GM18868 (cell line): ENCODE measurements around the gene ABCA7.

Source experiments
- ATAC-seq: cut with Tn5 transposase; IDR thresholded peaks from one replicate; pipeline ENCODE4 v1.9.1; 2021; ENCODE audit warnings: mild to moderate bottlenecking, moderate library complexity; ENCODE audit not compliant: unreplicated experiment

ABCA7 gene

GRCh38 chr19:1053176-1054101 lies 13.5 kb downstream of the ABCA7 start:
- no peak for ATAC-seq

GRCh38 chr19:1054102-1055027 lies 14.5 kb downstream of the ABCA7 start:
- ATAC-seq = no peak

GRCh38 chr19:1055028-1055425 lies 15.1 kb downstream of the ABCA7 start:
- ATAC-seq = no peak

- ATAC-seq = no peak
These were observed 16.1 kb downstream of the ABCA7 start for GRCh38 chr19:1055886-1056620.

- ATAC-seq = no peak
These were observed 17.4 kb downstream of the ABCA7 start for GRCh38 chr19:1057176-1057855.

GRCh38 chr19:1058112-1058511 lies 18.2 kb downstream of the ABCA7 start:
- no peak for ATAC-seq

GRCh38 chr19:1060689-1061088 lies 20.8 kb downstream of the ABCA7 start:
- ATAC-seq = no peak

- ATAC-seq = no peak
These were observed 22.1 kb downstream of the ABCA7 start for GRCh38 chr19:1061987-1062386.

- no peak for ATAC-seq
These were observed 22.6 kb downstream of the ABCA7 start for GRCh38 chr19:1062387-1063029.

GRCh38 chr19:1063030-1063908 lies 23.4 kb downstream of the ABCA7 start:
- no peak for ATAC-seq

GRCh38 chr19:1063909-1064660 lies 24.2 kb downstream of the ABCA7 start:
- no peak for ATAC-seq

GRCh38 chr19:1064661-1065605 lies 25.0 kb downstream of the ABCA7 start:
- no peak for ATAC-seq

GRCh38 chr19:1065606-1066109 lies 25.8 kb downstream of the ABCA7 start:
- no peak for ATAC-seq

- ATAC-seq = no peak
These were observed 26.4 kb downstream of the ABCA7 start for GRCh38 chr19:1066251-1066747.

- peak; percentile 55 for ATAC-seq
These were observed 26.9 kb downstream of the ABCA7 start, which contains the start of gene ARHGAP45 for GRCh38 chr19:1066748-1067340. Gene ARHGAP45, plus strand, starts transcription at chr19:1067167. Its CDS starts 239 bp downstream, at chr19:1067406.

- ATAC-seq = peak; percentile 14
These were observed 27.5 kb downstream of the ABCA7 start for GRCh38 chr19:1067341-1067957.
